ENCODE results near the gene SPOCD1. TPM values are rescaled to one million over a fixed set of nuclear protein-coding genes. Genes with fewer than 3 reads are reported as not detected.

SPOCD1 gene
- total RNA-seq, 4 donors from 2014 or later = 0.82 to 42.7 (median 4.5) TPM

GRCh38 chr1:31814041-31814511 lies 1.7 kb downstream of the SPOCD1 start:
- TF ChIP-seq, protein P1, sequence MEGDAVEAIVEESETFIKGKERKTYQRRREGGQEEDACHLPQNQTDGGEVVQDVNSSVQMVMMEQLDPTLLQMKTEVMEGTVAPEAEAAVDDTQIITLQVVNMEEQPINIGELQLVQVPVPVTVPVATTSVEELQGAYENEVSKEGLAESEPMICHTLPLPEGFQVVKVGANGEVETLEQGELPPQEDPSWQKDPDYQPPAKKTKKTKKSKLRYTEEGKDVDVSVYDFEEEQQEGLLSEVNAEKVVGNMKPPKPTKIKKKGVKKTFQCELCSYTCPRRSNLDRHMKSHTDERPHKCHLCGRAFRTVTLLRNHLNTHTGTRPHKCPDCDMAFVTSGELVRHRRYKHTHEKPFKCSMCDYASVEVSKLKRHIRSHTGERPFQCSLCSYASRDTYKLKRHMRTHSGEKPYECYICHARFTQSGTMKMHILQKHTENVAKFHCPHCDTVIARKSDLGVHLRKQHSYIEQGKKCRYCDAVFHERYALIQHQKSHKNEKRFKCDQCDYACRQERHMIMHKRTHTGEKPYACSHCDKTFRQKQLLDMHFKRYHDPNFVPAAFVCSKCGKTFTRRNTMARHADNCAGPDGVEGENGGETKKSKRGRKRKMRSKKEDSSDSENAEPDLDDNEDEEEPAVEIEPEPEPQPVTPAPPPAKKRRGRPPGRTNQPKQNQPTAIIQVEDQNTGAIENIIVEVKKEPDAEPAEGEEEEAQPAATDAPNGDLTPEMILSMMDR (IDR thresholded peaks at IDR 0.05; ENCODE audit: low read depth) = no peak

DNA sequence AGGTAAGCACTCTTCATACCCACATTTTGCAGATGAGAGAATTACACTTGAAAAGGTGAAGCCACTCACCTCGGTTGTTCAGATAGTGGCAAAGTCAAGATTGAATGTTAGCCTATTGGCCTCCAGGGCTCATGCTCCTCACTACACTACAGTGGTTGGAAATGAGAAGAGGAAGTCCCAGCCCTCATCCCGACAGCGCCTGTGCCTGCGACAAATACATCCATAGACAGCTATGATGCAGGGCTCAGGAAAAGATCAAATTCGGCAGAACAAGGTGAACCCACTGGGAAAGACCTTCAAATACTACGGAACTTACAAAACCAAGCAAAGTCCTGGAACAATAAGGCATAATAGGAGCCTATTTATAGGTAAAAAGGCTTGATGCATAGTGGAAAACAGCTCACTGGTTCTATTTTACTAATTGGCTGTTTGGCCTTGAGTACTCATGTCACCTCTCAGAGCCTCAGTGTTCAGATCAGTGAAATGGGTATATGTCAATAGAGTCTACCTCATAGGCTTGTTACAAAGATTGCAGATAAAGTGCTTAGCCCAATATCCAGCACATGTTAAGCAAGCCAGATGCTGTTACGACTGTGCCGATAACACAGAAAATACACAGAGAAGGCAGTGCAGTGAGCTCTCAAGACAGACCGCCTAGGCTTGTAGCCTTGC lies 3.5 kb downstream of the SPOCD1 start:
- TF ChIP-seq, protein P1 (IDR thresholded peaks at IDR 0.05; ENCODE audit: low read depth) = no peak

DNA sequence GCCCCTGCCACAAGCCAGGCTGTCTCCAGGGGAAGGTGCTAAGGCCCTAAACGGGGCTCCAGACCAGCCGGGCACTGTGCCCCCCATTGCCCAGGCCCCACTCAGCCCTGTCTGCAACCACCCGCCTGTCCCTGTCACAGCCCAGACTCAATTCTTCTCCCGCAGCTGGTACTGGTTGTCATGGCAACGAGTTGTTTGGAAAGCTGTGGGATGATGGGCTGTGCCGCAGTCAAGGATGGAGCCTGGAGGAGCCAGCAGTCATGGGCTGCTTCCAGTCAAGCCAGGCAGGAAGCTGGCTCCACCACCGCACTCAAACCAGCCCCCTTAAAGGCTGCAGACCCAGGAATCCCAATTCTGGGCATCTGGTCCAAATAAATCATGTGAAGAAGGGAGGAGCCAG lies 4.2 kb downstream of the SPOCD1 start:
- TF ChIP-seq, protein P1 (IDR thresholded peaks at IDR 0.05; ENCODE audit: low read depth) = no peak

DNA sequence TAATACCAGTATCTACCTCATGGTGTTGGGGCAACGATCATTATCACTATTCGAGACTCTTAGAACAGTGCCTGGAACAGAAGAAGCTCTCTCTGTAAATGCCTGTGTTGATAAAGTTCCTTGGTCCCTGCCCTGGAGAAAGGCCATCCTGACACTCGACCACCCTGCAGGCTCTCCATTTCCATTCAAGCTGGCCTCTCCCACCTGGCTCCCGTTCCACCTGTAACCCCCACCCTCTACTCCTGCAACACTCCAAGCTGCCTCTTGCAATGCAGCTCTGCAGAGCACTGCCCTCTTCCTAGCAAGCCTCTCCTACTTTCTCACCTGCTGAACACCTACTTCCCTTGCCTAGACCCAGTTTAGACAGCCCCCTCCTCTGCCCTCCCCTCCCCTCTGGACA lies 6.1 kb downstream of the SPOCD1 start:
- TF ChIP-seq, protein P1 (IDR thresholded peaks at IDR 0.05; ENCODE audit: low read depth) = no peak

- TF ChIP-seq, protein P1 (IDR thresholded peaks at IDR 0.05; ENCODE audit: low read depth) = no peak
These were observed 8.4 kb downstream of the SPOCD1 start for GRCh38 chr1:31807273-31808048.

GRCh38 chr1:31805318-31805717 lies 10.5 kb downstream of the SPOCD1 start:
- TF ChIP-seq, protein P1 (IDR thresholded peaks at IDR 0.05; ENCODE audit: low read depth) = no peak

GRCh38 chr1:31804098-31804497 lies 11.7 kb downstream of the SPOCD1 start:
- TF ChIP-seq, protein P1 (IDR thresholded peaks at IDR 0.05; ENCODE audit: low read depth) = no peak

Measured in subcutaneous adipose tissue (tissue), 4 donors.